ENCODE measurements around the gene MACIR. TPM values are rescaled to one million over a fixed set of nuclear protein-coding genes. Genes with fewer than 3 reads are reported as not detected.

The MACIR gene
- total RNA-seq, 1 experiment from 2014 or later = 12.4 TPM

DNA sequence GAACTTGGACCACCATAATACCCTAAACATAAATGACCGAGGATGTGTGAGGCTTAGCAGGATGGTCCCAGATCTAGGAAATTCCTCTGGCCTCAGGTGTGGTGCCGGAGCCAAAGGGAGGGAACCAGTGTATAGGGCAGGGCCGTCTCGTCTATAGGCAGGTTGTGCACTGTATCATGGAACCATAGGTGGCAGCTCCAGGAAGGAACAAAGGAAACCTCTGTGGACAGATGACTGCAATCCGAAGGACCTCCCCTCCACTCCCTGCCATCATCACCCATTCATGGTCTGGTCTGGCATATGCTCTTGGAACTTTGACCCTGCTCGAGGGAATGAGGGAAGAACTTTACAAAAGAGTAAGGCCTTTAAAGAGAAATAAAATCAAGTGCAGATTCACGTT, 2.9 kb upstream of the MACIR start (continued):
- TF ChIP-seq PRDM15 (CRISPR knock-in tag; IDR thresholded peaks at IDR 0.05) (no peak), SOX15 (CRISPR knock-in tag; IDR thresholded peaks at IDR 0.05) (no peak), FOXP1 (CRISPR knock-in tag; IDR thresholded peaks at IDR 0.05; ENCODE audit: borderline replicate concordance) (no peak), KAT7 (CRISPR knock-in tag; IDR thresholded peaks at IDR 0.05; ENCODE audit: borderline replicate concordance) (no peak), ZNF317 (CRISPR knock-in tag; IDR thresholded peaks at IDR 0.05; ENCODE audit: borderline replicate concordance, low read depth) (no peak), ZNF532 (CRISPR knock-in tag; IDR thresholded peaks at IDR 0.05; ENCODE audit: borderline replicate concordance) (no peak), ZNF416 (CRISPR knock-in tag; IDR thresholded peaks at IDR 0.05) (no peak), ARID4B (CRISPR knock-in tag; IDR thresholded peaks at IDR 0.05; ENCODE audit: borderline replicate concordance) (no peak)
- TF ChIP-seq, protein P1, sequence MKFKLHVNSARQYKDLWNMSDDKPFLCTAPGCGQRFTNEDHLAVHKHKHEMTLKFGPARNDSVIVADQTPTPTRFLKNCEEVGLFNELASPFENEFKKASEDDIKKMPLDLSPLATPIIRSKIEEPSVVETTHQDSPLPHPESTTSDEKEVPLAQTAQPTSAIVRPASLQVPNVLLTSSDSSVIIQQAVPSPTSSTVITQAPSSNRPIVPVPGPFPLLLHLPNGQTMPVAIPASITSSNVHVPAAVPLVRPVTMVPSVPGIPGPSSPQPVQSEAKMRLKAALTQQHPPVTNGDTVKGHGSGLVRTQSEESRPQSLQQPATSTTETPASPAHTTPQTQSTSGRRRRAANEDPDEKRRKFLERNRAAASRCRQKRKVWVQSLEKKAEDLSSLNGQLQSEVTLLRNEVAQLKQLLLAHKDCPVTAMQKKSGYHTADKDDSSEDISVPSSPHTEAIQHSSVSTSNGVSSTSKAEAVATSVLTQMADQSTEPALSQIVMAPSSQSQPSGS (CRISPR knock-in tag; IDR thresholded peaks at IDR 0.05; ENCODE audit: borderline replicate concordance, low read depth) = no peak
- TF ChIP-seq, protein P2, sequence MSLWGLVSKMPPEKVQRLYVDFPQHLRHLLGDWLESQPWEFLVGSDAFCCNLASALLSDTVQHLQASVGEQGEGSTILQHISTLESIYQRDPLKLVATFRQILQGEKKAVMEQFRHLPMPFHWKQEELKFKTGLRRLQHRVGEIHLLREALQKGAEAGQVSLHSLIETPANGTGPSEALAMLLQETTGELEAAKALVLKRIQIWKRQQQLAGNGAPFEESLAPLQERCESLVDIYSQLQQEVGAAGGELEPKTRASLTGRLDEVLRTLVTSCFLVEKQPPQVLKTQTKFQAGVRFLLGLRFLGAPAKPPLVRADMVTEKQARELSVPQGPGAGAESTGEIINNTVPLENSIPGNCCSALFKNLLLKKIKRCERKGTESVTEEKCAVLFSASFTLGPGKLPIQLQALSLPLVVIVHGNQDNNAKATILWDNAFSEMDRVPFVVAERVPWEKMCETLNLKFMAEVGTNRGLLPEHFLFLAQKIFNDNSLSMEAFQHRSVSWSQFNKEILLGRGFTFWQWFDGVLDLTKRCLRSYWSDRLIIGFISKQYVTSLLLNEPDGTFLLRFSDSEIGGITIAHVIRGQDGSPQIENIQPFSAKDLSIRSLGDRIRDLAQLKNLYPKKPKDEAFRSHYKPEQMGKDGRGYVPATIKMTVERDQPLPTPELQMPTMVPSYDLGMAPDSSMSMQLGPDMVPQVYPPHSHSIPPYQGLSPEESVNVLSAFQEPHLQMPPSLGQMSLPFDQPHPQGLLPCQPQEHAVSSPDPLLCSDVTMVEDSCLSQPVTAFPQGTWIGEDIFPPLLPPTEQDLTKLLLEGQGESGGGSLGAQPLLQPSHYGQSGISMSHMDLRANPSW (CRISPR knock-in tag; conservative IDR thresholded peaks at IDR 0.05; ENCODE audit: low read depth) = no peak
- TF ChIP-seq, protein P3, sequence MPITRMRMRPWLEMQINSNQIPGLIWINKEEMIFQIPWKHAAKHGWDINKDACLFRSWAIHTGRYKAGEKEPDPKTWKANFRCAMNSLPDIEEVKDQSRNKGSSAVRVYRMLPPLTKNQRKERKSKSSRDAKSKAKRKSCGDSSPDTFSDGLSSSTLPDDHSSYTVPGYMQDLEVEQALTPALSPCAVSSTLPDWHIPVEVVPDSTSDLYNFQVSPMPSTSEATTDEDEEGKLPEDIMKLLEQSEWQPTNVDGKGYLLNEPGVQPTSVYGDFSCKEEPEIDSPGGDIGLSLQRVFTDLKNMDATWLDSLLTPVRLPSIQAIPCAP (CRISPR knock-in tag; IDR thresholded peaks at IDR 0.05) = no peak
